ENCODE data around the gene HDAC9.

The HDAC9 gene

GRCh38 chr7:18495412-18496340 lies at the start of gene HDAC9:
HDAC9 (plus strand) TSS chr7:18495749; CDS start chr7:18496303, 554 bp downstream.
- DNase-seq (ENCODE audit: low read depth), result no peak

GRCh38 chr7:18445916-18446520 lies 49.5 kb upstream of the HDAC9 start:
- DNase-seq (ENCODE audit: low read depth), result no peak

DNA sequence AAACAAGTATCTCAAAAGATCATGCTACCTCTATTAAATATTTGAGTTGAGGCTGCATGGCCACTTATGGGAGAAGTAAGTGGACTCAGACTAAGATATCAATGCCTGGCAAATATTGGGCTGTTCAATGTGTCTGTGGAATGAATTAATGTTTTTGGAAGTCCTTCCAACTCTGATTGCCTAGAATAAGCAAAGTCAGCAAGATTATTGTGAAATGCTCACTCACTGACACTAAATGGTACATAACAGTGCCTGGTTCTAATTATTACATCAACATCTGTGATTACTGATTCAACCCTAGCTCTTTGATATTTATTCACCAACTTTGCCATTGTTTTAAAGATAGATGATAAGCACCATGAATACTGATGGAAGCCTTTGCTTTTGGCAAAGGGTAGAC lies 45.5 kb upstream of the HDAC9 start:
- no peak for DNase-seq (ENCODE audit: low read depth)

DNA sequence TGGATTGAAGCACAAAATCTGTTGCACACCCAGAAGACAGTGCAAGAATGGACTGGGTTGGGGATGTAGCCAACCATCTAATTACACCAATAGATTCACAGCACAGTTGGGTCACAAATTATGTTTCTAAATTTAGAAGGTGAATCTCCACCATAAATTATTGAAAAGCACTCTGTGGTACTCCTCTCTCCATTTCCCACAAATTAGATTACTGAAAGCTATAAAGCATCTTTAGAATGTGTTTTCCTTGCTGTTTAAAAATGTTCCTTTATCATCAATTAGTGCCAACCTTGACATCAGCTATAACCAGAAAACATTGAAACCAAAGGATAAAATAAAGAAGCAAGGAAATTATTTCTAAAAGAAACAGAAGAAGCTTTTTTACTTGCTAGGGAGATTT lies 39.9 kb upstream of the HDAC9 start:
- DNase-seq (ENCODE audit: low read depth), result no peak

GRCh38 chr7:18457832-18458231 lies 37.7 kb upstream of the HDAC9 start:
- no peak for DNase-seq (ENCODE audit: low read depth)

GRCh38 chr7:18458830-18459229 lies 36.7 kb upstream of the HDAC9 start:
- no peak for DNase-seq (ENCODE audit: low read depth)

GRCh38 chr7:18459484-18460245 lies 35.9 kb upstream of the HDAC9 start:
- no peak for DNase-seq (ENCODE audit: low read depth)

DNA sequence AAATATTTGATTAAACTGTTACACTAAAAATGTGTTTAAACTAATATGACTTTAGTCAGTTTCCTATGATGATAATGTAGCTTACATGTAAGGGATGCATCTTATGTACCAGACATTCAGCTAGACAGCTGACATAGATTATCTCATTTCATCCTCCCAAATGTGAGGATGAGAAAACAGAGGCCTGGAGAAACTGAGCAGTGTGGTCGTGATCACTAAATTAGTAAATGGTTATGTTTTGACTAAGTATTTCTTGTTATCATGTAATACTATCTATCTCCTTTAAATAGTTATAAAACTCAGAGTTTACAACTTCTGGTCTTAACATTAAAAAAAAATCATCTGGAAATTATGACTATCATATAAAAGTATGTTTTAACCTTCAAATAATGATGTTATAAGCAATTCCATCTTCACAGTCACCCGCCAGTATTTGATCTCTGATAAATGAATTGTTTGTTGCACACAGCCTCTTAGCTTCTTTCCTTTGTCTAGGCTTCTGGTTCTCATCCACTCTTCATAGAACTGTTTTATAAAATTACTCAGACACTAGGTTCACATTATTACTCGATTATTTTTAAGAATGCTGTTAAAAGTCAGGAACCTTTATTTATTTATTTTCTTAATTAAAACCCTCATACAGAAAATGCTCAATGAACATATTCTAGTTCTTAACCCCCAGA lies 33.6 kb upstream of the HDAC9 start:
- no peak for DNase-seq (ENCODE audit: low read depth)

DNA sequence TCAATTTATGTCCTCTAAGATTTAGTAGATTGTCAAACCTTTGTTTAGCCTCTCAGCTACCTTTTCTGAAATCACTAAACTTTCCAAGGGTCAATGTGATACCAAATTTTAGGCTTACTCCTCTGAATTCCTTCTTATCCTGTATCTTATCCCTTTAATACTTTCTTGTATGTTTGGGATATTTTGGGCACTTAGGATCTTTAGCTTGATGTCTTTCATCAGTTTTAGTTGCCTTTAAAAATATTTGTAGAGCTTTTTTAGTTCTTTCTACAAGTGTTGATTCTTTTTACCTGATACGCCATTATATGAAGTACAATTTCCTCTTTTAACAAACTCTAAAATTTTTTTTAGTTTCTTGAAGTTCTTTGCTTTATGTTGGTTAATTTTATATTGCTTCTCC lies 30.7 kb upstream of the HDAC9 start:
- DNase-seq (ENCODE audit: low read depth), result no peak

GRCh38 chr7:18467011-18467410 lies 28.5 kb upstream of the HDAC9 start:
- no peak for DNase-seq (ENCODE audit: low read depth)

DNA sequence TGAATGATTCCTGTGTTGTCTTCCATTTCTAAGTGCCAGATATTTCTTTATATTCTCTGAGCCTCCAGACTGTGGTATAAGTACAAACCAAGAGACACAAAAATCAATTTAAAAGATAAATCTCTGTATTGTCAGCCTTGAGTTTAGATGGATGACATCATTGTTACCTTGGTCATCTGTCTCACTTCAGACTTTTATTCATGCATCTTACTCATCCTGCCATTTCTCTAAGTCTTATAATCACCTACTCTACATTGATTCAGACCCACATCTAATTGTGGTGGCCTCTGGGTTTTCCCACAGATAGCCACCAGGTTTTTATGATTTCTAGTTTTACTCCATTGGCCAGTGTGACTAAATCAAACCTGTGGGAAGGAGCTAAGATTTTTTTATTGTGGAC lies 26.8 kb upstream of the HDAC9 start:
- no peak for DNase-seq (ENCODE audit: low read depth)

DNA sequence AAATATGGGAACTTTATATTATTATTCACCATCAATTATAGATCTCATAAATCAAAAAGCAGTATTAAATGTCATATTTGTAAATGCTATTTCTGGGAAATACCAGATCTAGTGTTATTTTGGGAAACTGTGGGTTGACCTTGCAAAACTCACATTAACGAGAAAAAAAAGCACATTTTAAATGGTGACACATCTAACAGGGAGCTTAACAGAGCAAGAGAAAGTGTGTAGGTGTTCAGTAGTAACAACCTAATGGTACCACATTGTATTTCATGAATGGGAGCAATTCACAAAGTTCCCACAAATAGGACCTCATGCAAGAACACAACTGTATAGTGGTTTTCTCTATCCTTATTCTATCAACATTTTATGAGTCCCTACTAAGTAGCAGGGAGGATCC lies 26.2 kb upstream of the HDAC9 start:
- DNase-seq (ENCODE audit: low read depth), result no peak

DNA sequence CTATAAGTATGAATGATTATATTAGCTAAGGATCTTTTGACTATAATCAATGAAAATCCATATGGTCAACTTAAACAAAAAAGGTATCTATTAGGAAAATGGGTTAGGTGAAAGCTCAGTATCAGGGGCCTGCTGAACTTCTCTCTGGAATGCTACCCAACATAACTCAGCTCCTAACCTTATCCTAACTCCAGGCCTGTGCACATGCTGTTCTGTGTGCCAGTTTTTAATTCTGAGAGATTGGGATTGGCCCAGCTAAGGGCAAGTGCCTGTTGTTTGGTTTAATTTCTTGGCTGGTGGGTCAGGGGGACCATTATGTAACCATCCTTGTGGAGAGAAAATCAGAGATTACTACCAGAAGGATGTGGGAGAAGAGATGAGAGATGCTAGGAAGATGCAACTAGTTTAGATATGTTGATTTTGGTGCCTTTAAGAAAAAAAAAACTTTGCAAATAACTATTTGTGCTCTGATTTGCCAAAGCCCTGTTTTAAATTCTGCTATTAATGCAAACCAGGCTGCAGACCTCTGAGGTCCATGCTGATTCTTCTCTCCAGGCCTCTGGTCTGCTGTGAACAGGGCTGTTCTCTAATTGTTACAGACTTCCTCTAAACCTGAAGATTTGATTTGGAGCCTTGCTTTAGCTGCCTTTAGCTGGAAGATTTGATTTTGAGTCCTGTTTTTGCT lies 23.9 kb upstream of the HDAC9 start:
- DNase-seq (ENCODE audit: low read depth), result no peak

- no peak for DNase-seq (ENCODE audit: low read depth)
These were observed 23.4 kb upstream of the HDAC9 start for GRCh38 chr7:18472161-18472483.

GRCh38 chr7:18473119-18473518 lies 22.4 kb upstream of the HDAC9 start:
- DNase-seq (ENCODE audit: low read depth), result no peak

DNA sequence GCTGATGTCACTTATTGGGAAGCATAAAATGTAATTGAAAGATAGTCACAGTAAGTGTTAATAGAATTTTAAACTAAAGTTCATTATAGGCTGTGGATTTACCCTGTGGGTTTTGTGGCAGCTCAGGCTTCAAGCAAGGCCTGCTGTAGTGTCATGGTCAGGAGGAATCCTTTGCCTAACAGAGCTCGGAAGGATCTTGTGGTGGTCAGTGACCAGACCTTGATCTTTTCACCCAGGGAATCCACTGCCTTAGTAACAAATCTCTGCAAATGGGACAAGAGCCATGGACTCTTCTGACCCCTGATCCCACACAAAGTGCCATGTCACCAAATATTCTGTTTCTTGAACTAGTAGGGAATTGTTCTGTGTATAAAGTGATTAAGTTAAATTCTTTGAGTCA lies 20.6 kb upstream of the HDAC9 start:
- no peak for DNase-seq (ENCODE audit: low read depth)

GRCh38 chr7:18475488-18475887 lies 20.1 kb upstream of the HDAC9 start:
- DNase-seq (ENCODE audit: low read depth), result no peak

GRCh38 chr7:18481776-18482175 lies 13.8 kb upstream of the HDAC9 start:
- DNase-seq (ENCODE audit: low read depth), result no peak

DNA sequence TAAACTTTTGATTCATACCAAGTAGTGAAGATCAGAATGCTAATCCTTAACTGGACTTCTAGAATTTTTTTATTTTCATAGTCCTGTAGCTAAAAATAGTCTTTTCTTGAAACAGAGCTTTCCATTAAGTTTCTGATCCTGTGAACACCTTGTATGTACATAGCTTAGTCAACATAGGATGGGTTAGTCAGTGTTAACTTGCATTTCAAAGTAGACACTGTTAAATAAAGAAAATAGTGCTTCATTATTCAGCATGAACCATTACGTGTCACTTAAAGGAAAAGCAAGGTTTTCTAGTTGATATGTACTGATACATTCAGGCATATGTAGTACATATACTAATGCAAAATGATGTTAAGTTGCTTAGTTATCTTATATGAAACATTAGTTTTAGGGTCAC lies 7.5 kb upstream of the HDAC9 start:
- DNase-seq (ENCODE audit: low read depth), result no peak

GRCh38 chr7:18489624-18490023 lies 5.9 kb upstream of the HDAC9 start:
- no peak for DNase-seq (ENCODE audit: low read depth)

DNA sequence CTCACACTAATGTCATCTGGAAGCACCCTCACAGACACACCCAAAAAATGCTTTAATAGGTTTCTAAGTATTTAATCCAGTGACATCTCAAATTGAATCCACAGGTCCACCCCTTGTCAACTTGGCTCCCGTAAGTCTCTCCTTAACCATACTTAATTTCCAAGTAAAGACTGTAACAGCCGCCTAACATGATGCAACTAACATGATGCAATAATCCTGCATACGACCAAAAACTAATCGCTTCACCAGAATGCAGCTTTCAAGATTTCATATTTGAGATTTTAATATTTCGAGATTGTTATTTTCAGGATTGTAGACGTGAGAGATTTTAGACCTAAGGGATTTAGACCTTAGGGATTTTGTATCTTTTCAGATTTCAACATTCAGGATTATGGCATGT lies 3.7 kb upstream of the HDAC9 start:
- DNase-seq (ENCODE audit: low read depth), result no peak

DNA sequence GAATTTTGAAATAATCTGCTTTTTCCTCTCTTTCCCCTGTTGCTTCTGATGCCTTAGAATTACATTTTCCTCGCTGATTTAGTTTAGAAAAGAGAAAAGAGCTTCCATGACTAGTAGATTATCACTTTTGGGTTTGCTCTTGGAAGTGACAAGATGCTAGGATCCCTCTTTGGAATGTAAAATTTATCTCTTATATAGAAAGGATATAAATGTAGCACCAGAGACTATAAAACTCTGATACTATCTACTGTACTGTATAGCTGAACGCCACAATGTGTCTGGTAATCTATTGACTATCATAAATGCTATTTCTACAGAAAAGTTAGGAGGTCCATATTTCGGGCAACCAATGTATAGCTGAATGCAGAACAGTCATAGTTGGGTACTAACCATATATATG lies 1.1 kb upstream of the HDAC9 start:
- no peak for DNase-seq (ENCODE audit: low read depth)
